ENCODE measurements around the gene MTRR.

DNA sequence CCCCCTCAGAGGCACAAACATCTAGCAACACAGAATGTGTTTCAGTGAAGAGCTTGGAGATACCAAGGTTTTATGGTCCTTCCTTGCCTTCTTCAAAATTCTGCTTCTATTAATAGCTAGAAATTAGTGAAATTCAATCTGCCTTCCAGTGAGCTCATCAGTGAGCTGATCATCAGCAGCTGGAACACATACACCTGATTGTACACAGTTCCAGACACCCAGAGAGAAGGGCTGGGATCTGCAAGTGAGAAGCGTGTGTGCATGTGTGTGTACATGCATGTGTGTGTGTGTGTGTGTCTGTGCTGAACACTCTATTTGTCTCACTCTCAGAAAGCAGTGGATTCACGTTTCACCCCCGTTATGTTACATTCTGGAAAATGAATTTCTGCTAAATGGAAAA, 46.5 kb upstream of the MTRR start:
- TF ChIP-seq, protein P1, sequence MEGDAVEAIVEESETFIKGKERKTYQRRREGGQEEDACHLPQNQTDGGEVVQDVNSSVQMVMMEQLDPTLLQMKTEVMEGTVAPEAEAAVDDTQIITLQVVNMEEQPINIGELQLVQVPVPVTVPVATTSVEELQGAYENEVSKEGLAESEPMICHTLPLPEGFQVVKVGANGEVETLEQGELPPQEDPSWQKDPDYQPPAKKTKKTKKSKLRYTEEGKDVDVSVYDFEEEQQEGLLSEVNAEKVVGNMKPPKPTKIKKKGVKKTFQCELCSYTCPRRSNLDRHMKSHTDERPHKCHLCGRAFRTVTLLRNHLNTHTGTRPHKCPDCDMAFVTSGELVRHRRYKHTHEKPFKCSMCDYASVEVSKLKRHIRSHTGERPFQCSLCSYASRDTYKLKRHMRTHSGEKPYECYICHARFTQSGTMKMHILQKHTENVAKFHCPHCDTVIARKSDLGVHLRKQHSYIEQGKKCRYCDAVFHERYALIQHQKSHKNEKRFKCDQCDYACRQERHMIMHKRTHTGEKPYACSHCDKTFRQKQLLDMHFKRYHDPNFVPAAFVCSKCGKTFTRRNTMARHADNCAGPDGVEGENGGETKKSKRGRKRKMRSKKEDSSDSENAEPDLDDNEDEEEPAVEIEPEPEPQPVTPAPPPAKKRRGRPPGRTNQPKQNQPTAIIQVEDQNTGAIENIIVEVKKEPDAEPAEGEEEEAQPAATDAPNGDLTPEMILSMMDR (IDR thresholded peaks at IDR 0.05) = no peak
- TF ChIP-seq POLR2A (IDR thresholded peaks at IDR 0.05) (no peak), POLR2AphosphoS5 (IDR thresholded peaks at IDR 0.05) (no peak), EP300 (IDR thresholded peaks at IDR 0.05) (no peak)

All from stomach (tissue), 4 donors.